Measurements from ENCODE around the gene TTC38.

The TTC38 gene

DNA sequence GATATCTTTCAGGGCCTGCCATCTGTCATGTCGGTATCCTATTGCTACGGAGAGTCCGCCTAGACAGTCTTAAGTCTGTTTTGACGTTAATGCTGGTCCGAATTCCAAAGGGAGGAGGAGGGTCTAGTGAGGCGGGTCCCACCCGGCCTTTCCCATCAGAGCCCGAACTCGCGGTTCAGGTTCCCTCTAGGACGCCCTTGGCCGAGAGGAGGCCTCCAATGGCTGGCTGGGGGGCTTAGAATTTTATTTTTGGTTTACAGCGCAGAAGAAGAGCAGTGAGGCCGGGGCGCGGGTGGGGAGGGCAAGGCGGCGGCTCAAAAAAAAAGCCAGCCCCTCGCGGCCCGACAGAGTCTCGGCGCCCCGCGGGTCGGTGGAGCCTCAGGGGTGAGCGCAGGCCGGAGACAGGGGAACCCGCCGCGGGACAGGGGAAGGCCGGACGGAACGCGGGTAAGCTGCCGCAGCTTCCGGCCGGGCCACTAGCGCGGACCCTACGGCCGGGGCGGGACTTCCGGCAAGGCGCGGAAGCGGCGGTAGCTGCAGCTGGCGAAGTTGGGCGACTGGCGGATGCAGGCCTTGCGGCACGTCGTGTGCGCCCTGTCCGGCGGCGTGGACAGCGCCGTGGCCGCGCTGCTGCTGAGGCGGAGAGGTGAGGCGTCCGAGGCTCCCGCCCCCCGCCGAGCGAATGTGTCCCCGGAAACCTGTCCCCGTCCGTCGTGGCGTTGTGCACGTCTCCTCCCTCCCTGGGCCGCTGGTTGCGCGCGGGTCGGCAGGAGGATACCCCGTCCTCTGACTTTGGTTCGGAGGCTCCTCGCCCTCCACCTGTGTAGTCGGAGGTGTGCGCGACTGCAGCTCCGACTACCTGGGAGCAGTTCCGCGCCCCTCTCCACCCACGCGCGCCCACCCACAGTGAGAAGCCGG, 67.7 kb downstream of the TTC38 start, which contains the start of gene TRMU:
Gene TRMU (plus strand): TSS at position 514 of the 918 bp plus-strand sequence. CDS start 51 bp downstream, at position 565.
- peak; percentile 74 for DNase-seq

DNA sequence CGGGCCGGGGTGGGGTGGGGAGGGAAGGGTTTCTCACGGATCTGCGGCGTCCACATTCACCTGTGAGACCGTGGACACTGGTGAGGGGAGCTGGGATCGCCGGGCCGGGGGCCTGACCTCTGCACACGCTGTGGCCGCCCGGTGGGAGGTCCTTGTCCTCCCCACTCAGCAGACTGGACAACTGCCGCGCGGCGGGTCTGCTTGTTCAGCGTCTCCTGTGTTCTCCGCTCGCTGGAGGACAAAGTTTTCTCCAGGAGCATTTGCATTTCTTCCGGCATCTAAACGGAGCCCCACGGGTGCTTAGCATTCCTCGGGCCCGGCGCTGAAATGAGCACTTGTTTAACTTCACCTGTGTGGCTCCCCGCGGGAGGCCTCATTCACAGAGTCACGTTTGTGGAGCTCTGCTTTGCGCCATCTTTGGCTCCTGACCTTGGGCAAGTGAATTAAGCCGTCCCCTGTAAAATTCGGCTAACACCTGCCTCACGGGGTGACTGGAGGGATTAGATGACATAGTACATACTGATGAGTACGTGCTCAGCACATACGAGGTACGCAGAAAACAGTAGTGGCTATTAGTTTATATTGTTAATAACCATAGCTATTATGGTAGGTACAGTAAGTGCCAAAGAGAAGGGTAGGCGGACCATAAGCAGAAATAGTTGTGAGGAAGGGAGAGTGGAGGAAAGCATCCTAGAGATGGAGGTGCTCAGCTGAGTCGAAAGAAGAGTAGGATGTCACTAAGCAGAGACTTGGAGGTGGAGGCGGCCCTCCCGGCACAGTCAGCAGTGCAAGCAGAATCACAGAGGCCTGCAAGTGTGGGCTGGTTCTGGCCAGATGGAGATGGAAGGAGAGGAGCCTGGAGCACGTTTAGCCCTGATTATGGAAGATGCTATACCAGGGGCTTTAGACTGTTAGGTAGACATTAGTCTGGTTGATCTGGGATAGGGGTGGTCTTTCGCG, 68.6 kb downstream of the TTC38 start:
- no peak for DNase-seq

DNA sequence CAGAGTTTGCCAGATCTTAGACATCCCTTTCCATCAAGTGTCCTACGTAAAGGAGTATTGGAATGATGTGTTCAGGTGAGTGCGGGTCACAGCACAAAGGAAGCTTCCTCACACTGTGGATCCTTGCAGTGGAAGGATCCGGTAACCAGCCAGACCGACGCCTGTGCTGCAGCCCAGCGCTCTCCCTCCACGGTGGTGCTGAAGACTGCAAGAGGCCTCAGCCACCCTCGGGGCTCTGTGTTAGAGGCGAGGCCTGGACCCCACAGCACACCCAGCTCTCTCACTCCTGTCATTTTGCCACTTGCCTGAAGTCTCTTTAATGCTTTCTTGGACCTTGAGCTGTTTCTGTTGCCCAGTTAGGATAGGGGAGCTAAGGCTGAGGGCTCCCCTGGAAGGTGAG, 70.1 kb downstream of the TTC38 start:
- DNase-seq = no peak

DNA sequence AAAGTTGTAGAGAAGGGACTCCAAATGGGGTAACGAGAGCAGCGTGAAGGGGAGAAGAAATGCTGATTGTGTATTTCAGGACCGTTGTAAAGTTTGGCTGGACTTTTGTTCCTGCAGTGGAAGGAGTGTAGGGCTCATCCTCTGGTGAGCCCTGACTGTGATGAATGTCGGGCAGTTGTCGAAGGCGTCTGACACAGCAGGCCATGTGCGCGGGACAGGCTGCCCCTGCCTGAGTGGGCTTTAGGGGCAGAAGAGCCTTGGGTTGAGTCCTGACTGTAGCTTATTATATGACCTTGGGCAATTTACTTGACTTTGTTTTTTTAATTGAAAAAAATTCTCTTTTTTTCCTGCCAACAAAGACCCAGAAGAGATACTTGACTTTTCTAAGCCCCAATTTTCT, 70.8 kb downstream of the TTC38 start:
- DNase-seq = no peak

DNA sequence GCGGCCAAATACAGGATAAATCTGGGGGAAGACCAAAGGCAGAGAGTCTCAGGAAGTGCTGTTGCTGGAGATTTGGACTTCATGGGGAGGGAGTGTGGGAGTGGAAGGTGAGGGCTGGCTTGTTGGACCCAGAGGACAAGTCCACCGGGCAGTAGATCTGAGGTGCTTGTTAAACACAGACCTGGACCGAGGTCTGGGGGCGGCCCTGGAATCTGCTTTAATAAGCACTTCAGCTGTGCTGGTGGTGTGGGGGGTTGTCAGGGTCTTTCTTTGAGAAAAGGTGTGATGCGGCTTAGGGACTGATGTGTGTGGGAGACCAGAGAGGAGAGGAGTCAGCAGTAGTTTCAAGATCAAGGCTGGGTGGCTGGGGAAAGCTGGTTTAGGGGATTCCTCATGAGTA, 72.1 kb downstream of the TTC38 start:
- no peak for DNase-seq

DNA sequence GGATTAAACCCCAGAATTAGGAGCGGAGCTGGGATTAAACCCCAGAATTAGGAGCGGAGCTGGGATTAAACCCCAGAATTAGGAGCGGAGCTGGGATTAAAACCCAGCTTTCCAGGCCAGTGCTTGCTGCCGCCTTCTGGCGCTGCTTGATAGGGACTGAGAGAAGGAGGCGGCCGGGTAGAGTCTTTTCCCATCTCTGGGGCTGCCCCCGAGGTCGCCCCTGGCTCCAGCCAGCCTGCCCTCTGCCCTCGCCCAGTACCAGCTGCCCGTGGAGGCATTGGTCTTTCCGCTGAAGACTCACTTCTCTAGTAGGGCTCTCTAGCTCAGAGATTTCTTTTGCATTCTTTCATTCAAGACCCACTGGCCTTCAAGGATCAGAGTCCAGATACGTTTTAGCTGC, 72.9 kb downstream of the TTC38 start:
- DNase-seq = no peak

All from CD4-positive, alpha-beta T cell treated with Interleukin-21 for 1 hour (primary cell).